ENCODE results near the gene PRTN3.
A peak's percentile ranks its signal among the peaks of the same experiment; 100 is the strongest.
"Not testable (repeated sequence)": the region's sequence is repeated elsewhere in the genome, so short reads cannot be mapped to it uniquely, and the experiment has no call there.

The PRTN3 gene

GRCh38 chr19:868458-869244 is 27.9 kb downstream of the PRTN3 start:
- DNase-seq, result no peak

GRCh38 chr19:869245-870177 is 28.7 kb downstream of the PRTN3 start:
- DNase-seq, result no peak

GRCh38 chr19:870314-870713 is 29.5 kb downstream of the PRTN3 start:
- no peak for DNase-seq

- DNase-seq, result no peak
These were observed 30.2 kb downstream of the PRTN3 start for GRCh38 chr19:870963-871401.

GRCh38 chr19:871446-872265 is 30.9 kb downstream of the PRTN3 start:
- DNase-seq, result no peak

- DNase-seq, result peak; percentile 88
These were observed 31.6 kb downstream of the PRTN3 start for GRCh38 chr19:872266-872951.

- peak; percentile 89 for DNase-seq
These were observed 32.3 kb downstream of the PRTN3 start for GRCh38 chr19:873084-873483.

- no peak for DNase-seq
These were observed 32.8 kb downstream of the PRTN3 start for GRCh38 chr19:873561-874041.

GRCh38 chr19:875265-875879 is 34.6 kb downstream of the PRTN3 start:
- DNase-seq, result no peak

- DNase-seq, result no peak
These were observed 35.3 kb downstream of the PRTN3 start for GRCh38 chr19:876089-876488.

- no peak for DNase-seq
These were observed 36.0 kb downstream of the PRTN3 start for GRCh38 chr19:876780-877314.

GRCh38 chr19:877992-878660 is 37.3 kb downstream of the PRTN3 start:
- not testable (repeated sequence) for DNase-seq

GRCh38 chr19:878751-879561 is 38.2 kb downstream of the PRTN3 start:
- not testable (repeated sequence) for DNase-seq

GRCh38 chr19:879711-880438 is 39.1 kb downstream of the PRTN3 start:
- no peak for DNase-seq

- no peak for DNase-seq
These were observed 40.7 kb downstream of the PRTN3 start for GRCh38 chr19:881385-882071.

- no peak for DNase-seq
These were observed 42.2 kb downstream of the PRTN3 start for GRCh38 chr19:882871-883497.

GRCh38 chr19:883661-884211 is 42.9 kb downstream of the PRTN3 start:
- no peak for DNase-seq

Measured in CD4-positive, alpha-beta T cell treated with Interleukin-12 subunit alpha and Interleukin-12 subunit beta, for 1 hour (primary cell).